ENCODE measurements around the gene PARP15.
A peak's percentile ranks its signal among the peaks of the same experiment; 100 is the strongest.
"Not testable (repeated sequence)": the region's sequence is repeated elsewhere in the genome, so short reads cannot be mapped to it uniquely, and the experiment has no call there.

Gene PARP15

GRCh38 chr3:122668930-122669730 is 91.7 kb downstream of the PARP15 start:
- DNase-seq (ENCODE audit: low read depth), result no peak

DNA sequence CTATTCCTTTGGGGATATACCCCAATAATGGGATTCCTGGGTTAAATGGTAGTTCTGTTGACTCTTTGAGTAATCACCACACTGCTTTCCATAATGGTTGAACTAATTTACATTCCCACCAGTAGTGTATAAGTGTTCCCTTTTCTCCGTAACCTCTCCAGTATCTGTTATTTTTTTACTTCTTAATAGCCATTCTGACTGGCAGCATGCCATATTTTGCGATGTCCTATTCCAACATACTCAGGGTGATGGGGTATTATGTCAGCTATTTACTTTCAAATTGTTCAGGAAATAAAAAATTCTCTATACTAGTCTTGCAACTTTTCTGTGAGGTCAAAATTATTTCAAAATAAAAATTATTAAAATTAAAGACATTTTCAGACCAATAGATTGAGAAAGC is 94.1 kb downstream of the PARP15 start:
- DNase-seq (ENCODE audit: low read depth), result no peak

GRCh38 chr3:122674339-122674738 is 96.9 kb downstream of the PARP15 start:
- DNase-seq (ENCODE audit: low read depth), result no peak

DNA sequence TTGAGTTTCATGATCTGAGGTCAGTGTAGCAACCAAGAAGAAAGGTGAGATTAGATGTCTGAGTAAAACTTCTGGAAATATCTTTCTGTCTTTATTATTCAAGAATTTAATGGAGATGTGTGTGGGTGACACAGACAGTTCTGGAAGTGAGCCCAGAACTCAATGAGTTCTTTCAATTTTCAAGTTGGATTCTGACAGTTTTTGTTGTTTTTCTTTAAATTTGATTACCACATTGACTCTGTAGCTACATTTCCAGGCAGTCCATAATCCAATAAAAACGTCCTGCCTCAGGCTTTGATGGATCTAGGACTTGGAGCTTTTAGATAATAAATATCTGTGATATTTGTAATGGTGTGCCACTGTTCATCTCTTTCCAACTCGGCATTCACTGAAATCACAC is 99.3 kb downstream of the PARP15 start:
- no peak for DNase-seq (ENCODE audit: low read depth)

DNA sequence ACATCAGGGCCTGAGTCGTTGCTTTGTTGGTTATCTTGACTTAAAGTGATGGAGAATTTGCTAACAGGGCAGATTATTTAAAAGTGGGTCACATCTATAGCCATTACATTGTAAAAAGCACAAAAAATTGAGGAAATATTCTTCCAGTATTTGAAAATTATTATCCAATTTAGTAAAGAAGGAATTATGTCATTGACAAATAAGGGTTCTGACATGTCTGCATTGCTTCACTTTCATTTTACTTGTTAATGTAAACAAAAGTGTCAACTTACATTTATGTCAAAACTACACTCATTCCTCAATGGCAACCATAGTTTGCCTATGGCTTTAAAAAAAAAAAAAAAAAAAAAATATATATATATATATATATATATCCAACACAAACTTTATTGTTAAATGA is 99.8 kb downstream of the PARP15 start:
- DNase-seq (ENCODE audit: low read depth), result no peak

DNA sequence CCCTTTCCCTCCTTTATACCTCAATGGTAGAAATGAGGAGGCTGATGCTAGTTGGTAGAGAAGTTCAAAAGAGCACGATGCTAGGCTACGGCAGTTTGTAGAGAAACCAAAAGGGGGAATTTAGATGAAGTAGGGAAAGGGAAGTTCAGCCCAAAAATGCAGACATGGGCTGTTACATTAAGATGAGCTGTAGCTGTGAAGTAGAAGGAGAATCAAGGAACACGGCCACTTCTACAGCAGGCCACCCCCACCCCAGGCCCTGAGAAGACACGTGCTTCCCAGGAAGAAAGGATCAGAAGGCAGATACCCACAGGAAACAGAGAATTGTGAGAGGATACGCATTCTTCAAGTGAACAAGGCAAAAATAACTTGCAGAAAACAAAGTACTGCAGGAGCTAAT is 101.1 kb downstream of the PARP15 start:
- no peak for DNase-seq (ENCODE audit: low read depth)

DNA sequence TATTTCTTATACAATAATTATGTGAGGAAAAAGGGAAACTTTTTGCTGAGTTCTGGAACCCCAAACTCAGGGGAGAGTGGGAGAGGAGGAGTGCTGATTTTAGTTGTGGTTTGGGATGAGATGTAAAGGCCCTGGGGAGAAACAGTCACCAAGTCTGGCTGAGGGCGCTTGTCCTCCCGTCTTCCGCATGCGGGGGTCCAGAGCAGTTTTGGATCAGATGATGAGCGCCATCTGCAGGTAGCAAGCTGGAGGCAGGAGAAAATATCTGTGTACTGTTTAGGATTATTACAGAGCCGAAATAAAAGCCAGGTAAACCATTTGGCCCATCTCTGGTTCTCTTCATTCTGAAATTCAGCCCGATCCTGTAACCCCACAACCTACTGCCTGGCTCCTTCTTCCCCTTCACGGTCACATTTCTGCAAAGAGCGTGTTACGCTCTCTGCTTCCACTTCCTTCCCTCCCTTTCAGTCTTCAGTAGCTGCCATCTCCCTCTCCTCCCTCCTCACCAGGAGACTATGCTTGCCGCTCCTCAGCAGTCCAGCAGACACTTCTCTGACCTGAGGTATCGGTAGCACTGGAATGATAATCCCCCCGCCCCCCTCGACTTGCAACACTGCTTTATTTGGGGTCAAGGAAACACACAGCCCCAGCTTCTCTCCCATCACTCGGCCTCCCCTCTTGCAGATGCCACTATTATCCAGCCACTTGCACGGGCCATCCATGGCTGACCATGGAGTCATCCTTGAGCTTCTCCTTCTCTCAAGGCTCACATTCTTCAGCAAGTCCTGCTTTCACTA is 101.8 kb downstream of the PARP15 start:
- peak; percentile 74 for DNase-seq (ENCODE audit: low read depth)

GRCh38 chr3:122679882-122680474 is 102.5 kb downstream of the PARP15 start:
- no peak for DNase-seq (ENCODE audit: low read depth)

DNA sequence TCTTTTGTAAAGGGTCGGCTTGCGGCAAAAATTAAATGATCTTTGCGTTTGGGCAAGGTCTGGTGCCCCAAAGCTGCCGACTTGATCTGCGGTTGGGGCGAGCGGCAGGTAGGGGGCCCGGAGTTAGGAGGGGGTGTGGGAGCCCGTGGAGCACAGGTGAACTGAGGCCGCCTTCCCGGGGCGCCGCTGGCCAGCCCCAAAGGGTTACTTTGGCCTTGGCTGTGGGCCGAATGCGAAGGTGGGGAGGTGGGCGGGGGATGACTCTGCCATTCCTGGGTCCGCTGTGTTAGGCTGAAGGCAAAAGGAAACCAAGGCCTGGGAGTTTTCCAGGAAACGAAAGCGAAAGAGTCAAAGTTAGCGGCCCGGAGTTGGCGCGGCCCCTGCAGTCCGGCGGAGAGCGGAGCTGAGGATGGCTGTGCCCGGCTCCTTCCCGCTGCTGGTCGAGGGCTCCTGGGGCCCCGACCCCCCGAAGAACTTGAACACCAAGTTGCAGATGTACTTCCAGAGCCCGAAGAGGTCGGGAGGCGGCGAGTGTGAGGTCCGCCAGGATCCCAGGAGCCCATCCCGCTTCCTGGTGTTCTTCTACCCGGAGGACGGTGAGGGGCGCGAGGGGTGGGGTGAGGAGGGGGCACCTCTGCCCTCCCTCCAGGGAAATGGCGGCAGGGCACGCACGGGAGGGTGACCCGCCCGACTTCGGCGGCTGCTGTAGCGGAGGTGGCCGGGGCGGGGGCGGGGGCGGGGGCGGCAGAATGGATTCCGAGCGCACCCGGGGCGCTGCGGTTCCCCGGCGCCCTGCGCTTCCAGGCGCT is 103.2 kb downstream of the PARP15 start, which contains the start of gene PARP14:
Gene PARP14, plus strand, starts transcription at position 365 of the 809 bp plus-strand sequence. Its CDS starts 45 bp downstream, at position 410.
- DNase-seq (ENCODE audit: low read depth), result peak; percentile 61

DNA sequence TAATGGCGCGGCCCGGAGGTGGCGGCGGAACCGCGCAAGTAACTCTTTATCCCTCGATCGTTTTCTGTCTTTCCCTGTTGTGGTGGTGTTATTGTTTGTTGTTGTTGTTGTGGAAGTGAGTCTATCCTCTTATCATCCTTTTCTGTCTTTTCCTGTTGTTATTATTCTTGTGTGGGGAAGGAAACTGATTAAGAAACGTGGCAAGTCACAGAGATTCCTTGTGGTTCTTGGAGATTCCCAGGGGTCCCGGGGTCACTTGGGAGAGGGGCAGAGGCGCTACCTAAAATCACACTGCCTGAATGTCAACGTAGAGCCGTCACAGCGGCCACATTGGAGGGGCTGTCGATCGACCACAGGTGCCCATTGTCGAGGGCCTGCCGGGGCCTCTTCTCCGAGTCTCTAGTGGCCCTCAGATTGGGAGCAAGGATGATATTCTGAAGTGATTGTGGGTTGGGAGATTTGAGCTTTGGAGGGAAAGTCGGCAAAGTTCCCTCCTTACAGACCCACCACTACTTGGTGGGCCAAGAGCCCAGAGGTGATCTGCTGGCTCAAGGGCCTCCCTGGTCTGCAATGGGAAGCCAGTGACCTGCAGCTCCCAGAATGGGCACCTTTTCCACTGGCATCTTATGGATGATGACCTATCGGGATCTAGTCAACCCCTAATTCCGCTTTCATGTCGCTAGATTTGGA is 104.0 kb downstream of the PARP15 start:
- no peak for DNase-seq (ENCODE audit: low read depth)

DNA sequence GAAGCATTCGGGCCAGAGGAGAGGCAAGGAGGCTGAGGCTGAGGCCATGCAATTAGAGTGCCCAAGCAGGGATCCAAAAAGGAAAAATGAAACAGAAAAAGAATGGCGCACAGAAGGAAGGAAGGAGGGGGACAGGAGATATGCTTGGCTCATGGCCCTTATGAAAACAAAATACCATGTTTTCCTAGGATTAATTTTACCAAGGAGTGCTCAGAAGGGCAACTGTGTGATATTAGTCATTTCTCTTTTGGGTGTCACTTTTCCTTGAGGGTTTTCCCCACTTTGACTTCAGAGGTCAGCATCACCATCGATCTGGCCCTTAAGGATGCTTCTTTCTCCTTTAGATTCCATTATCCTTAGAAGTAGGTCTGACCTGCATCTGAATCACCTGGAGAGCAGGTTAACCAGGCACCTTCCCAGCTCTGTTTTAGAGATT is 104.5 kb downstream of the PARP15 start:
- DNase-seq (ENCODE audit: low read depth), result no peak

GRCh38 chr3:122682778-122683411 is 105.4 kb downstream of the PARP15 start:
- DNase-seq (ENCODE audit: low read depth), result not testable (repeated sequence)

- DNase-seq (ENCODE audit: low read depth), result no peak
Observed at GRCh38 chr3:122687298-122687697, 109.8 kb downstream of the PARP15 start.
